SK-N-SH (cell line): ENCODE data around the gene ZNF177.

Source experiments
- CHD2 ChIP-seq: fragments of 150-350 bp; IDR thresholded peaks from 2 replicates; pipeline ENCODE4 v1.6.1; 2018; ENCODE audit warnings: low read length; ENCODE audit not compliant: partially characterized antibody
- JUND ChIP-seq: IDR thresholded peaks from 2 replicates; pipeline ENCODE4 v1.4.0; 2012
- MAX ChIP-seq: IDR thresholded peaks from 2 replicates; pipeline ENCODE4 v1.4.0; 2012; ENCODE audit warnings: low read depth
- POLR2AphosphoS5 ChIP-seq: IDR thresholded peaks from 2 replicates; pipeline ENCODE4 v1.6.1; 2012; ENCODE audit warnings: low read depth, low read length
- ZBTB33 ChIP-seq: IDR thresholded peaks from 2 replicates; pipeline ENCODE4 v1.4.0; 2012; ENCODE audit warnings: low read depth, borderline replicate concordance
- TF ChIP-seq, protein P1 (sequence below): IDR thresholded peaks from 2 replicates; pipeline ENCODE4; 2012
- TF ChIP-seq, protein P2 (sequence below): fragments of 200-600 bp; sonication (generic); IDR thresholded peaks from 2 replicates; pipeline ENCODE4 v1.6.1; 2017; ENCODE audit warnings: antibody characterized with exemption, mild to moderate bottlenecking, moderate library complexity

DNA sequence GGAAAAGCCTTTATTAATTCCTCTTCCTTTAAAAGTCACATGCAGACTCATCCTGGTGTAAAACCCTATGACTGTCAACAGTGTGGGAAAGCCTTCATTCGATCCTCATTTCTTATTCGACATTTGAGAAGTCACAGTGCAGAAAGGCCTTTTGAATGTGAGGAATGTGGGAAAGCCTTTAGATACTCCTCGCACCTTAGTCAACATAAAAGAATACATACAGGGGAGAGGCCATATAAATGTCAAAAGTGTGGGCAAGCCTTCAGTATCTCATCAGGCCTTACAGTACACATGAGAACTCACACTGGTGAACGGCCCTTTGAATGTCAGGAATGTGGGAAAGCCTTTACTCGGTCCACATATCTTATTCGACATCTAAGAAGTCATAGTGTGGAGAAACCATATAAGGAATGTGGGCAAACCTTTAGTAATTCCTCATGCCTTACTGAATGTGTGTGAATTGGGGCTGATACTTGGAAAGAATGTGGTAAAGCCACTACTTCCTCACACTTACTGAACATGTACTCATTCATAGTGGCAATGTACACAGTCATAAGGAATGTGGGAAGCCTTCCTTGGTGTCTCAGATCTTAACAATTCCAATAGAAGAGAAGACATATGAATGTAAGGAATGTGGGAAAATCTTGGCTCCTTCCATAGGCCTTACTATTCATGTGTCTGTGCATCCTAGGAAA, 20.1 kb upstream of the ZNF177 start:
- TF ChIP-seq, protein P1, sequence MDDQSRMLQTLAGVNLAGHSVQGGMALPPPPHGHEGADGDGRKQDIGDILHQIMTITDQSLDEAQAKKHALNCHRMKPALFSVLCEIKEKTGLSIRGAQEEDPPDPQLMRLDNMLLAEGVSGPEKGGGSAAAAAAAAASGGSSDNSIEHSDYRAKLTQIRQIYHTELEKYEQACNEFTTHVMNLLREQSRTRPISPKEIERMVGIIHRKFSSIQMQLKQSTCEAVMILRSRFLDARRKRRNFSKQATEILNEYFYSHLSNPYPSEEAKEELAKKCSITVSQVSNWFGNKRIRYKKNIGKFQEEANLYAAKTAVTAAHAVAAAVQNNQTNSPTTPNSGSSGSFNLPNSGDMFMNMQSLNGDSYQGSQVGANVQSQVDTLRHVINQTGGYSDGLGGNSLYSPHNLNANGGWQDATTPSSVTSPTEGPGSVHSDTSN: no peak
- TF ChIP-seq, protein P2, sequence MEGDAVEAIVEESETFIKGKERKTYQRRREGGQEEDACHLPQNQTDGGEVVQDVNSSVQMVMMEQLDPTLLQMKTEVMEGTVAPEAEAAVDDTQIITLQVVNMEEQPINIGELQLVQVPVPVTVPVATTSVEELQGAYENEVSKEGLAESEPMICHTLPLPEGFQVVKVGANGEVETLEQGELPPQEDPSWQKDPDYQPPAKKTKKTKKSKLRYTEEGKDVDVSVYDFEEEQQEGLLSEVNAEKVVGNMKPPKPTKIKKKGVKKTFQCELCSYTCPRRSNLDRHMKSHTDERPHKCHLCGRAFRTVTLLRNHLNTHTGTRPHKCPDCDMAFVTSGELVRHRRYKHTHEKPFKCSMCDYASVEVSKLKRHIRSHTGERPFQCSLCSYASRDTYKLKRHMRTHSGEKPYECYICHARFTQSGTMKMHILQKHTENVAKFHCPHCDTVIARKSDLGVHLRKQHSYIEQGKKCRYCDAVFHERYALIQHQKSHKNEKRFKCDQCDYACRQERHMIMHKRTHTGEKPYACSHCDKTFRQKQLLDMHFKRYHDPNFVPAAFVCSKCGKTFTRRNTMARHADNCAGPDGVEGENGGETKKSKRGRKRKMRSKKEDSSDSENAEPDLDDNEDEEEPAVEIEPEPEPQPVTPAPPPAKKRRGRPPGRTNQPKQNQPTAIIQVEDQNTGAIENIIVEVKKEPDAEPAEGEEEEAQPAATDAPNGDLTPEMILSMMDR: no peak
- TF ChIP-seq ZBTB33 (no peak), MAX (no peak), CHD2 (no peak), JUND (no peak), POLR2AphosphoS5 (no peak)
